Breast epithelium (tissue), 3 donors: ENCODE measurements around the gene SPNS3.

Experiments
- POLR2A ChIP-seq: fragments of 450-650 bp; IDR thresholded peaks from one replicate; pipeline ENCODE4 v1.6.1; 2016; ENCODE audit warnings: antibody characterized with exemption, mild to moderate bottlenecking, moderate library complexity
- POLR2AphosphoS5 ChIP-seq, 3 donors: sonication (generic); formaldehyde crosslinking; IDR thresholded peaks; one replicate each; pipeline ENCODE4 v1.6.1; 2017; ENCODE audit warnings: antibody characterized with exemption in 3 of 3
- TF ChIP-seq, protein P1 (sequence below), 3 donors: fragments of 450-650 bp; IDR thresholded peaks; one replicate each; pipeline ENCODE4 v1.5.1; 2016 to 2017; ENCODE audit warnings: antibody characterized with exemption in 3 of 3, mild to moderate bottlenecking in 3 of 3, moderate library complexity in 3 of 3

DNA sequence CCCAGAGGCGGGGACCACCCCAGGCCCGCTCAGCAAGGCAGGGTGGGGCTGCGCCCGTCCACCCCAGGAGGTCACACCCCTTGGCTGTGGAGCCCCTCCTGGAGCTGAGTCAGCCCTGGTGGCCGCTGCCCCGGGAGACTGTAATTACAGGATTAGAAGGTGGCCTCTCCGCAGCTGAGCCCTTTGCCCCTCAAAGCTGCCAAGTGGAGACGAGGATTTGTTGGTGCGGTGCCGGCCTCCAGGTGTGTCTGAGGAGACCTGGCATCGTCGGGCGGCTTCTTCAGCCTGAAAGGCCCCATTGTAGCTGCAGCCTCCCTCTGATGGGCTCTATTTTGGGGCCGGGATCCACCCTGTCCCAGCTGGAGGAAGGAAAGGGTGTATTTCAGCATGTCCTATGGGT is 42.3 kb downstream of the SPNS3 start:
- TF ChIP-seq POLR2AphosphoS5 (IDR thresholded peaks at IDR 0.05), result no peak
- TF ChIP-seq, protein P1, sequence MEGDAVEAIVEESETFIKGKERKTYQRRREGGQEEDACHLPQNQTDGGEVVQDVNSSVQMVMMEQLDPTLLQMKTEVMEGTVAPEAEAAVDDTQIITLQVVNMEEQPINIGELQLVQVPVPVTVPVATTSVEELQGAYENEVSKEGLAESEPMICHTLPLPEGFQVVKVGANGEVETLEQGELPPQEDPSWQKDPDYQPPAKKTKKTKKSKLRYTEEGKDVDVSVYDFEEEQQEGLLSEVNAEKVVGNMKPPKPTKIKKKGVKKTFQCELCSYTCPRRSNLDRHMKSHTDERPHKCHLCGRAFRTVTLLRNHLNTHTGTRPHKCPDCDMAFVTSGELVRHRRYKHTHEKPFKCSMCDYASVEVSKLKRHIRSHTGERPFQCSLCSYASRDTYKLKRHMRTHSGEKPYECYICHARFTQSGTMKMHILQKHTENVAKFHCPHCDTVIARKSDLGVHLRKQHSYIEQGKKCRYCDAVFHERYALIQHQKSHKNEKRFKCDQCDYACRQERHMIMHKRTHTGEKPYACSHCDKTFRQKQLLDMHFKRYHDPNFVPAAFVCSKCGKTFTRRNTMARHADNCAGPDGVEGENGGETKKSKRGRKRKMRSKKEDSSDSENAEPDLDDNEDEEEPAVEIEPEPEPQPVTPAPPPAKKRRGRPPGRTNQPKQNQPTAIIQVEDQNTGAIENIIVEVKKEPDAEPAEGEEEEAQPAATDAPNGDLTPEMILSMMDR (IDR thresholded peaks at IDR 0.05), result no peak
- TF ChIP-seq POLR2A, result no peak
